DOHH2 (cell line): ENCODE results near the gene SRI.

Experiments used
- H3F3A ChIP-seq: fragments of 200-600 bp; sonication (generic), shearing (Covaris generic); 2 replicates; pipeline ENCODE4 v1.6.0; 2016; ENCODE audit warnings: antibody characterized with exemption, mild to moderate bottlenecking; ENCODE audit not compliant: control insufficient read depth, insufficient read depth
- H3K27ac ChIP-seq: fragments of 200-600 bp; sonication (generic); 2 replicates; pipeline ENCODE4 v1.5.1; 2014; ENCODE audit warnings: low read depth, mild to moderate bottlenecking, low read length, moderate library complexity
- H3K27me3 ChIP-seq: fragments of 200-600 bp; sonication (generic); 2 replicates; pipeline ENCODE4 v1.6.1; 2014; ENCODE audit warnings: mild to moderate bottlenecking, low read length, mixed read lengths; ENCODE audit not compliant: control insufficient read depth
- H3K36me3 ChIP-seq: fragments of 200-600 bp; sonication (generic); 2 replicates; pipeline ENCODE4 v1.6.1; 2014; ENCODE audit warnings: mild to moderate bottlenecking, low read length, moderate library complexity, mixed read lengths; ENCODE audit not compliant: control insufficient read depth
- H3K4me1 ChIP-seq: fragments of 200-600 bp; sonication (generic); 2 replicates; pipeline ENCODE4 v1.6.1; 2014; ENCODE audit warnings: mild to moderate bottlenecking, low read length, mixed read lengths; ENCODE audit not compliant: control insufficient read depth
- H3K4me2 ChIP-seq: fragments of 200-600 bp; sonication (generic); 2 replicates; pipeline ENCODE4 v1.6.0; 2014; ENCODE audit warnings: mild to moderate bottlenecking, low read length, moderate library complexity
- H3K4me3 ChIP-seq: fragments of 200-600 bp; sonication (generic); 2 replicates; pipeline ENCODE4 v1.5.1; 2014; ENCODE audit warnings: mild to moderate bottlenecking, low read length, mixed read lengths
- H3K79me2 ChIP-seq: fragments of 200-600 bp; sonication (generic); 2 replicates; pipeline ENCODE4 v1.6.1; 2014; ENCODE audit warnings: mild to moderate bottlenecking, low read length, mixed read lengths; ENCODE audit not compliant: control insufficient read depth
- H3K9me2 ChIP-seq: fragments of 200-600 bp; sonication (generic); replicated peaks from 2 replicates; pipeline ENCODE4 v1.6.1; 2014; ENCODE audit warnings: mild to moderate bottlenecking, low read length, mixed read lengths; ENCODE audit not compliant: control insufficient read depth
- H3K9me3 ChIP-seq: fragments of 200-600 bp; sonication (generic); 2 replicates; pipeline ENCODE4 v1.6.1; 2014; ENCODE audit warnings: antibody characterized with exemption, low read length, mixed read lengths; ENCODE audit not compliant: control insufficient read depth, insufficient read depth
- H4K20me1 ChIP-seq: fragments of 200-600 bp; sonication (generic); 2 replicates; pipeline ENCODE4 v1.6.0; 2014; ENCODE audit warnings: low read depth, mild to moderate bottlenecking, antibody characterized with exemption, low read length, moderate library complexity; ENCODE audit not compliant: control insufficient read depth, insufficient read depth
- EZH2phosphoT487 ChIP-seq: fragments of 200-600 bp; sonication (generic); IDR thresholded peaks from 2 replicates; pipeline ENCODE4 v1.6.1; 2017; ENCODE audit warnings: borderline replicate concordance, mild to moderate bottlenecking, antibody characterized with exemption, low read length, moderate library complexity, mixed read lengths
- TF ChIP-seq, protein P1 (sequence below): fragments of 200-600 bp; sonication (generic); IDR thresholded peaks from one replicate; pipeline ENCODE4 v1.5.1; 2014; ENCODE audit warnings: antibody characterized with exemption, mild to moderate bottlenecking, low read depth, low read length; ENCODE audit not compliant: poor library complexity, severe bottlenecking

SRI gene

GRCh38 chr7:88254721-88255424, 35.0 kb upstream of the SRI start:
- H3K79me2 ChIP-seq: no peaks in the 10 kb centered on the region
- TF ChIP-seq, protein P1, sequence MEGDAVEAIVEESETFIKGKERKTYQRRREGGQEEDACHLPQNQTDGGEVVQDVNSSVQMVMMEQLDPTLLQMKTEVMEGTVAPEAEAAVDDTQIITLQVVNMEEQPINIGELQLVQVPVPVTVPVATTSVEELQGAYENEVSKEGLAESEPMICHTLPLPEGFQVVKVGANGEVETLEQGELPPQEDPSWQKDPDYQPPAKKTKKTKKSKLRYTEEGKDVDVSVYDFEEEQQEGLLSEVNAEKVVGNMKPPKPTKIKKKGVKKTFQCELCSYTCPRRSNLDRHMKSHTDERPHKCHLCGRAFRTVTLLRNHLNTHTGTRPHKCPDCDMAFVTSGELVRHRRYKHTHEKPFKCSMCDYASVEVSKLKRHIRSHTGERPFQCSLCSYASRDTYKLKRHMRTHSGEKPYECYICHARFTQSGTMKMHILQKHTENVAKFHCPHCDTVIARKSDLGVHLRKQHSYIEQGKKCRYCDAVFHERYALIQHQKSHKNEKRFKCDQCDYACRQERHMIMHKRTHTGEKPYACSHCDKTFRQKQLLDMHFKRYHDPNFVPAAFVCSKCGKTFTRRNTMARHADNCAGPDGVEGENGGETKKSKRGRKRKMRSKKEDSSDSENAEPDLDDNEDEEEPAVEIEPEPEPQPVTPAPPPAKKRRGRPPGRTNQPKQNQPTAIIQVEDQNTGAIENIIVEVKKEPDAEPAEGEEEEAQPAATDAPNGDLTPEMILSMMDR: no peak
- no peak for TF ChIP-seq EZH2phosphoT487

GRCh38 chr7:88253640-88254039, 33.8 kb upstream of the SRI start:
- Histone ChIP-seq H3K27me3 (no peaks in the 10 kb centered on the region), H3K9me2 (no peaks in the 10 kb centered on the region), H4K20me1 (no peaks in the 10 kb centered on the region), H3K4me2 (no peak overlapping the region), H3K36me3 (no peaks in the 10 kb centered on the region), H3K27ac (no peak overlapping the region), H3K4me3 (no peak overlapping the region), H3F3A (no peaks in the 10 kb centered on the region), H3K79me2 (no peaks in the 10 kb centered on the region), H3K9me3 (no peaks in the 10 kb centered on the region), H3K4me1 (no peaks in the 10 kb centered on the region)
- TF ChIP-seq, protein P1: no peak
- no peak for TF ChIP-seq EZH2phosphoT487

More at GRCh38 chr7:88254721-88255424, 35.0 kb upstream of the SRI start:
- Histone ChIP-seq H3K9me2 (no peaks in the 10 kb centered on the region; the same call in 1 of the 2 replicates), H3F3A (no peaks in the 10 kb centered on the region), H3K4me1 (no peaks in the 10 kb centered on the region), H4K20me1 (no peaks in the 10 kb centered on the region), H3K36me3 (no peaks in the 10 kb centered on the region), H3K27me3 (no peaks in the 10 kb centered on the region), H3K4me2 (no peak overlapping the region), H3K27ac (no peak overlapping the region), H3K4me3 (no peak overlapping the region), H3K9me3 (no peaks in the 10 kb centered on the region)

- Histone ChIP-seq H4K20me1 (no peaks in the 10 kb centered on the region), H3K9me3 (no peaks in the 10 kb centered on the region), H3K4me1 (no peaks in the 10 kb centered on the region), H3K4me2 (no peak overlapping the region), H3F3A (no peaks in the 10 kb centered on the region), H3K27me3 (0 out of 2 replicates have a peak, but pooled peaks cover 3% of the 10 kb centered on the region), H3K4me3 (no peak overlapping the region), H3K27ac (no peak overlapping the region), H3K79me2 (no peaks in the 10 kb centered on the region), H3K36me3 (no peaks in the 10 kb centered on the region), H3K9me2 (no peaks in the 10 kb centered on the region)
- TF ChIP-seq, protein P1: no peak
- TF ChIP-seq EZH2phosphoT487: no peak
Observed at GRCh38 chr7:88244258-88244657, 24.4 kb upstream of the SRI start.
